ENCODE results near the gene WAS. TPM values are rescaled to one million over a fixed set of nuclear protein-coding genes. Genes with fewer than 3 reads are reported as not detected.

Gene WAS
- total RNA-seq (2022; extraction: Qiagen RNA extraction; ENCODE audit: low read depth): 0.15 to 0.34 TPM (median 0.19 TPM) in 5 replicates

DNA sequence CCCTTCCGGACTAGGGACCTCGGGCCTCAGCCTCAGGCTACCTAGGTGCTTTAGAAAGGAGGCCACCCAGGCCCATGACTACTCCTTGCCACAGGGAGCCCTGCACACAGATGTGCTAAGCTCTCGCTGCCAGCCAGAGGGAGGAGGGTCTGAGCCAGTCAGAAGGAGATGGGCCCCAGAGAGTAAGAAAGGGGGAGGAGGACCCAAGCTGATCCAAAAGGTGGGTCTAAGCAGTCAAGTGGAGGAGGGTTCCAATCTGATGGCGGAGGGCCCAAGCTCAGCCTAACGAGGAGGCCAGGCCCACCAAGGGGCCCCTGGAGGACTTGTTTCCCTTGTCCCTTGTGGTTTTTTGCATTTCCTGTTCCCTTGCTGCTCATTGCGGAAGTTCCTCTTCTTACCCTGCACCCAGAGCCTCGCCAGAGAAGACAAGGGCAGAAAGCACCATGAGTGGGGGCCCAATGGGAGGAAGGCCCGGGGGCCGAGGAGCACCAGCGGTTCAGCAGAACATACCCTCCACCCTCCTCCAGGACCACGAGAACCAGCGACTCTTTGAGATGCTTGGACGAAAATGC, at the start of gene WAS:
WAS (plus strand) TSS at position 389 of the 572 bp plus-strand sequence; CDS start at position 444, 55 bp downstream.

DNA sequence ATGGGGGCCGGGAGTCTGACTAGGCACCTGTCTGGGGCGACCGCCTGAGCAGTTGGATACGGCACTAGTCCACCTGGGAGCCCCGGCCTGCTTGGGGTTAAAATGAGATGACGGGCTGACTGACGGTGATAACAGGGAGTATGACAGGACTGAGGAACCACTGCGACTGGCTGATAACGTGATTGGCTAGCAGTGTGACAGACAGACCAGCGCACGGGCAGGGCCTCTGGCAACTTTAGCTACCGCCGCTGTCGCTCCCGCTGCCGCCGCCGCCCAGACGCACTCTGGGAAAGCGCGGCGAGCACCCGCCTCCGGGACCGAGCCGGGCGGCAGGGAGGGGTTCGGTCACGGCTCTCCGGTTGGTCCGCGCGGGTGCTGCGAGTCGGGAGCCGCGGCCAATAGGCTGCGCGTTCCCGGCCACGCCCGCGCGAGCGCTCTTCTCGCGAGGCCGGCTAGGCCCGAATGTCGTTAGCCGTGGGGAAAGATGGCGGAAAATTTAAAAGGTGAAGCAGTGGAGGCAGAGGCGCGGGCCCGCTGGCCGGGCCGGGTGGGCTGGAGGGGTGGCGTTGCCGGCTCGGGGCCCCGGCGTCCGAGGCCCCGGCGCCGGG, 12.8 kb downstream of the WAS start, which contains the start of gene SUV39H1:
SUV39H1 (plus strand) TSS at position 434 of the 608 bp plus-strand sequence; CDS start at position 485, 51 bp downstream.

Other genes starting within 250 kb of the WAS start
- gene SLC38A5, start 213.5 kb upstream of the WAS start, total RNA-seq (2022; extraction: Qiagen RNA extraction; ENCODE audit: low read depth): 0.12 to 0.26 TPM (median 0.19 TPM) in 4 of 5 replicates, not detected in the other
- 68.3 to 77.6 TPM (median 74.2 TPM) in 5 replicates for gene FTSJ1, start 207.6 kb upstream of the WAS start, total RNA-seq (2022; extraction: Qiagen RNA extraction; ENCODE audit: low read depth)
- 17.0 to 19.5 TPM (median 17.9 TPM) in 5 replicates for gene PORCN, start 174.8 kb upstream of the WAS start, total RNA-seq (2022; extraction: Qiagen RNA extraction; ENCODE audit: low read depth)
- gene EBP, start 162.0 kb upstream of the WAS start, total RNA-seq (2022; extraction: Qiagen RNA extraction; ENCODE audit: low read depth): 125 to 160 TPM (median 145 TPM) in 5 replicates
- 10.0 to 11.4 TPM (median 11.0 TPM) in 5 replicates for gene TBC1D25, start 144.1 kb upstream of the WAS start, total RNA-seq (2022; extraction: Qiagen RNA extraction; ENCODE audit: low read depth)
- 331 to 470 TPM (median 392 TPM) in 5 replicates for gene RBM3, start 109.3 kb upstream of the WAS start, total RNA-seq (2022; extraction: Qiagen RNA extraction; ENCODE audit: low read depth)
- gene WDR13, start 86.3 kb upstream of the WAS start, total RNA-seq (2022; extraction: Qiagen RNA extraction; ENCODE audit: low read depth): 59.3 to 82.9 TPM (median 81.7 TPM) in 5 replicates
- 18.8 to 23.2 TPM (median 21.9 TPM) in 5 replicates for gene SUV39H1, start 12.9 kb downstream of the WAS start, total RNA-seq (2022; extraction: Qiagen RNA extraction; ENCODE audit: low read depth)
- gene GLOD5, start 77.9 kb downstream of the WAS start, total RNA-seq (2022; extraction: Qiagen RNA extraction; ENCODE audit: low read depth): not detected in 5 replicates
- not detected in 5 replicates for gene GATA1, start 102.8 kb downstream of the WAS start, total RNA-seq (2022; extraction: Qiagen RNA extraction; ENCODE audit: low read depth)
- gene HDAC6, start 118.3 kb downstream of the WAS start, total RNA-seq (2022; extraction: Qiagen RNA extraction; ENCODE audit: low read depth): 22.8 to 30.3 TPM (median 29.1 TPM) in 5 replicates
- 0.20 TPM in 1 of 5 replicates, not detected in the others for gene ERAS, start 142.7 kb downstream of the WAS start, total RNA-seq (2022; extraction: Qiagen RNA extraction; ENCODE audit: low read depth)
- 25.1 to 49.0 TPM (median 43.6 TPM) in 5 replicates for gene PCSK1N, start 151.8 kb downstream of the WAS start, total RNA-seq (2022; extraction: Qiagen RNA extraction; ENCODE audit: low read depth)
- 90.7 to 108 TPM (median 98.6 TPM) in 5 replicates for gene TIMM17B, start 214.0 kb downstream of the WAS start, total RNA-seq (2022; extraction: Qiagen RNA extraction; ENCODE audit: low read depth)
- gene PQBP1, start 214.1 kb downstream of the WAS start, total RNA-seq (2022; extraction: Qiagen RNA extraction; ENCODE audit: low read depth): 88.0 to 104 TPM (median 92.5 TPM) in 5 replicates
- gene SLC35A2, start 227.8 kb downstream of the WAS start, total RNA-seq (2022; extraction: Qiagen RNA extraction; ENCODE audit: low read depth): 52.9 to 70.1 TPM (median 68.5 TPM) in 5 replicates
- 8.4 to 10.8 TPM (median 10.3 TPM) in 5 replicates for gene PIM2, start 235.2 kb downstream of the WAS start, total RNA-seq (2022; extraction: Qiagen RNA extraction; ENCODE audit: low read depth)

Data from A549 treated with GW870086 at 1 μM for 4 hours (cell line).